HG02970 (cell line): ENCODE results near the gene NIPAL4.

Source experiments
- ATAC-seq: cut with Tn5 transposase; IDR thresholded peaks from one replicate; pipeline ENCODE4 v1.9.1; 2021; ENCODE audit warnings: mild to moderate bottlenecking, moderate library complexity, moderate number of reproducible peaks; ENCODE audit not compliant: unreplicated experiment, low FRiP score

Gene NIPAL4

GRCh38 chr5:157510682-157511081 lies 50.7 kb downstream of the NIPAL4 start:
- no peak for ATAC-seq

GRCh38 chr5:157511651-157512644 lies 51.9 kb downstream of the NIPAL4 start:
- ATAC-seq = no peak

GRCh38 chr5:157513182-157513581 lies 53.2 kb downstream of the NIPAL4 start:
- no peak for ATAC-seq

GRCh38 chr5:157514974-157515373 lies 55.0 kb downstream of the NIPAL4 start:
- ATAC-seq = no peak

- ATAC-seq = no peak
Observed at GRCh38 chr5:157516006-157516405, 56.0 kb downstream of the NIPAL4 start.

DNA sequence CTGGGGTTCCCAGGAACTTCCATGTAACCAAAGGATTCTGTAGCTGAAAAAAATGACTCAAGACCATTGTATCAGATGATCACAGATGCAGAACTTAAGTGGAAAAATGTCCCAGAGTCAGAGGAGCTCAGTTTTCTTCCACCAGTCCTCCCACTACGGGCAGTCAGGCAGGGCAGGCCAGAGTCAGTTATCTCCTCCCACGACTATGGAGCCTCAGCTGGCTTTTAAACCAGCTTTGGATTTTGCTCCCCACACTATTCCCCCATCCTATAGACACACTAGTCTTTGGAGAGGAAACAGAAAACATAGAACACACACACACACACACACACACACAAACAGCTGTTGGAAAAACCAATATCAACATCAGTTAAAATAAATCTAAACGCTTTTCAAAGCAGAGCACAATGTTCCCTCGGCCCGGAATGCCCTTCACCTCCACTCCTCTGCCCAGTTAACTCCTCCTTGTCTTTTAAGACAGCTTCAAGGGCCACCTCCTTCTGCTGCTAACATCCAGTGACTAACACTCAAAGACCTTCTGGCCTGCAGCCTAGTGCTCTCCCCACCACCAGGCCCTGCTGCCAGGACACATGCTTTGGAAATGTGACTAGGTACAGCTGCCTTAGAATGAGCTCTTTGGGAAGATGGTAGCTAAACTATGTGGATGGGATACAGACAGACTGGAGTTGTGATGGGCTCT lies 56.8 kb downstream of the NIPAL4 start:
- ATAC-seq = no peak

- ATAC-seq = no peak
Observed at GRCh38 chr5:157518963-157519362, 59.0 kb downstream of the NIPAL4 start.

GRCh38 chr5:157519579-157520253 lies 59.7 kb downstream of the NIPAL4 start:
- no peak for ATAC-seq

DNA sequence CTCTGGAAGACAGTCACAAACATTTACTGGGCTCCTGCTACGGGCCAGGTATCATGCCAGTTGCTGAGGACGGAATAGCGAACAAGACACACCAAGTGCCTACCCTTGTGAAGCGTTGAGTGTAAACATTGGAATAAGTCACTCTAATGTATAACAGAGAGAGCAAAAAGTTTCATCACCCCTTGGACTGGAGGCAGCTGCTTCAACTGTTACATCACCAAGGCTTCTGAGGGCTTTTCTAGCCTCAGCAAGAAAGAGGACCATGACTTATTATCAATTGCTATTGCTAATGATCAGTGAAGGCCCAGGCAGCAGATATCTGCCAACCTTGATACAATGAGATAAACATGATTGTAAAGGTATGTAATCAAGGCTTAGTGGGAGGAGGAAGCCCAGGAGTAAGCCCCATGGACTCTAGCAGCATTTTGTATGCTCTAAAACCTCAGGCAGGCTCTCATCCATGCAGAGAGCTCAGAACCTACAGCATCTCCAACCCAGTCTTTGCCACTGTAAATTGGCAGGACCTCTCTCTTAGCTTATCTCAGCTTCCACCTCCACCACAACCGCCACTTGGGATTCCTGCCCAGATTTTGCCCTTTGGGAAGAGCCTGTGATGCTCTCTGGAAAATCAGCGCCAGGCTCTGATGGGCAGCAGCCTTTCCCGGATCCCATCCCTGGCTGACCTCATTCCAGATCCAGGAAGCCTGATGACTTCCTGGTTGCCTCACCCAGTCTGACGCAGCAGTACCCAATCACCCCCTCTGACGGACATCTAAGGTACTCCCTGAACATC lies 61.1 kb downstream of the NIPAL4 start:
- ATAC-seq = no peak

DNA sequence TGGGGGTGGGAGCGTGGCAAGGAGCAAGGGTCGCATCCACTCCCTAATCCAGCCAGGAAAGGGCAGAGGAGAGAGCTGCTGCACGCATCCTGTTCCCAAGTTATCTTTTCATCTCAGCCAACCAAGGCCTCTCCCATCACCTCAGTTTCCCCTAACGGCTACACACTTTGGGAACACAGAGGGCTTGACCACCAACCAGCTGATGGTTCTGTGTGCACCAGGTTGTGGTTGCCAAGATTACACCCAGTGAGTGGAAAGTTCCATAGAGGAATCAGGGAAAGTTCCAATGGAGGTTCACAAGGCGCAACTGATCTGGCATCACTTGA lies 61.7 kb downstream of the NIPAL4 start:
- ATAC-seq = no peak

- ATAC-seq = no peak
Observed at GRCh38 chr5:157523976-157524375, 64.0 kb downstream of the NIPAL4 start.
